ENCODE measurements around the gene SHISA2.

DNA sequence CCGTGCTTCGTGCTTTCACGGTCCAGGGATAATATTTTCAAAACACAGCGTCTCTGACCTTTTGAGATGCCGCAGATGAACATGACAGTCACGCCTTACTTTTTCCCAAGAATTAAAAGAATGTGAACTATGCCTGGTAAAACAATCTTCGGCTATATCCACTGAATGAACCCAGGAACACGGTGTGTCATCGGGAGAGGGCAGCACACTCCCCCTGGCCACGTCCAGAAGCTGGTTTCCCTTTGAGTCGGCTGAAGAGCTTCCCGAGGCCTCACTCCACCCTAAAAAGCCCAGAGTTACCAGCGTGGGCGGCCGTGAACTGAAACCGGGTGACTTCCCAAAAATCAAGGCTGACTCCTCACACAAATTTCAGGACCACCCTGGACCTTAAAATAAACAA is 22.9 kb upstream of the SHISA2 start:
- TF ChIP-seq, protein P1, sequence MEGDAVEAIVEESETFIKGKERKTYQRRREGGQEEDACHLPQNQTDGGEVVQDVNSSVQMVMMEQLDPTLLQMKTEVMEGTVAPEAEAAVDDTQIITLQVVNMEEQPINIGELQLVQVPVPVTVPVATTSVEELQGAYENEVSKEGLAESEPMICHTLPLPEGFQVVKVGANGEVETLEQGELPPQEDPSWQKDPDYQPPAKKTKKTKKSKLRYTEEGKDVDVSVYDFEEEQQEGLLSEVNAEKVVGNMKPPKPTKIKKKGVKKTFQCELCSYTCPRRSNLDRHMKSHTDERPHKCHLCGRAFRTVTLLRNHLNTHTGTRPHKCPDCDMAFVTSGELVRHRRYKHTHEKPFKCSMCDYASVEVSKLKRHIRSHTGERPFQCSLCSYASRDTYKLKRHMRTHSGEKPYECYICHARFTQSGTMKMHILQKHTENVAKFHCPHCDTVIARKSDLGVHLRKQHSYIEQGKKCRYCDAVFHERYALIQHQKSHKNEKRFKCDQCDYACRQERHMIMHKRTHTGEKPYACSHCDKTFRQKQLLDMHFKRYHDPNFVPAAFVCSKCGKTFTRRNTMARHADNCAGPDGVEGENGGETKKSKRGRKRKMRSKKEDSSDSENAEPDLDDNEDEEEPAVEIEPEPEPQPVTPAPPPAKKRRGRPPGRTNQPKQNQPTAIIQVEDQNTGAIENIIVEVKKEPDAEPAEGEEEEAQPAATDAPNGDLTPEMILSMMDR (conservative IDR thresholded peaks at IDR 0.05; ENCODE audit: low read length): no peak
- TF ChIP-seq EZH2phosphoT487 (IDR thresholded peaks at IDR 0.05; ENCODE audit: borderline replicate concordance): no peak
